Measurements from ENCODE around the gene CHN2. TPM values are rescaled to one million over a fixed set of nuclear protein-coding genes. Genes with fewer than 3 reads are reported as not detected.

The CHN2 gene
- polyA plus RNA-seq, 2 of the 4 experiments (the other 2 are of a cell fraction), result 0.06 TPM; not detected in 1

- TF ChIP-seq NPAS2 (CRISPR knock-in tag; IDR thresholded peaks at IDR 0.05; ENCODE audit: borderline replicate concordance), result no peak
- no peak for TF ChIP-seq JUN (IDR thresholded peaks at IDR 0.05)
- TF ChIP-seq MAFK (IDR thresholded peaks at IDR 0.05; ENCODE audit: partially characterized antibody), result no peak
- TF ChIP-seq PBX3 (IDR thresholded peaks at IDR 0.05), result no peak
- no peak for TF ChIP-seq CTCF (IDR thresholded peaks at IDR 0.05)
- DNase-seq (ENCODE audit: low read depth in 1 of 2, low spot score in 1 of 2), result no peak
- H3K4me1 ChIP-seq, result no peaks in the 10 kb centered on the region
- ATAC-seq, result no peak
- no peak overlapping the region for H3K27ac ChIP-seq
- H3K9me3 ChIP-seq, result no peaks in the 10 kb centered on the region
- WGBS (ENCODE audit: missing lambda C conversion rate), result 73% methylated on average over 5 of the region's 5 CpGs
- ChIA-PET CTCF (no interaction called here), POLR2A (no interaction called here)
- no peak for FAIRE-seq
- H3K4me2 ChIP-seq, result no peak overlapping the region
- no peak overlapping the region for H3K4me3 ChIP-seq
These were observed 314.0 kb downstream of the CHN2 start for GRCh38 chr7:29508608-29509007.

DNA sequence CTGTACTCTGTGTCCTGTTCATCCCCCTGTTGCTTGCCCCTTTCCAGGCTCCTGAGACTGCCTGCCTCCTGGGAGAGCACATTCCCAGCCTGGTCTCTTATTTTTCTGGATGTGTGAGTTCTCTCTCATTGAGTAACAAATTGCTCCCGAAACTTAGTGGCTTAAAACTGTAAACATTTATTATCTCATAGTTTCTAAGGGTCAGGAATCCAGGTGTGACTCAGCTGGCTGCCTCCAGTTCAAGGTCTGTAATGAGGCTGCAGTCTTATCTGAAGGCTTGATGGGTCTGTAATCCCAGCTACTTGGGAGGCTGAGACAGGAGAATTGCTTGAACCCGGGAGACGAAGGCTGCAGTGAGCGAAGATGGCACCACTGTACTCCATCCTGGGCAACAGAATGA is 315.5 kb downstream of the CHN2 start:
- no peaks in the 10 kb centered on the region for H3K4me1 ChIP-seq
- no peak for DNase-seq (ENCODE audit: low read depth in 1 of 2, low spot score in 1 of 2)
- H3K4me2 ChIP-seq, result no peak overlapping the region
- CTCF ChIA-PET, result no interaction called here
- no peak overlapping the region for H3K4me3 ChIP-seq
- no peak for ATAC-seq
- H3K9me3 ChIP-seq, result no peaks in the 10 kb centered on the region
- 58% methylated on average over 4 of the region's 4 CpGs for WGBS (ENCODE audit: missing lambda C conversion rate)
- no peak for FAIRE-seq
- TF ChIP-seq EP300 (IDR thresholded peaks at IDR 0.05) (no peak), ZNF302 (CRISPR knock-in tag; IDR thresholded peaks at IDR 0.05) (no peak), MAFK (IDR thresholded peaks at IDR 0.05; ENCODE audit: partially characterized antibody) (no peak), CBX2 (IDR thresholded peaks at IDR 0.05; ENCODE audit: borderline replicate concordance, low read depth) (no peak), ZC3H11A (IDR thresholded peaks at IDR 0.05) (no peak), CHD4 (IDR thresholded peaks at IDR 0.05; ENCODE audit: borderline replicate concordance) (no peak), MAZ (IDR thresholded peaks at IDR 0.05; ENCODE audit: borderline replicate concordance, low read depth, low read length) (no peak), CBX8 (IDR thresholded peaks at IDR 0.05) (no peak), POLR2AphosphoS2 (conservative IDR thresholded peaks at IDR 0.05; ENCODE audit: low read length) (no peak), TFCP2L1 (CRISPR knock-in tag; IDR thresholded peaks at IDR 0.05) (no peak), HOXB13 (CRISPR knock-in tag; IDR thresholded peaks at IDR 0.05; ENCODE audit: low read depth) (no peak), BHLHE40 (IDR thresholded peaks at IDR 0.05; ENCODE audit: low read depth, low read length) (no peak), HEYL (CRISPR knock-in tag; IDR thresholded peaks at IDR 0.05) (no peak), PHF8 (IDR thresholded peaks at IDR 0.05; ENCODE audit: borderline replicate concordance, low read depth) (no peak), USF2 (IDR thresholded peaks at IDR 0.05) (no peak), FOSL2 (IDR thresholded peaks at IDR 0.05) (no peak), FOSL2 (CRISPR knock-in tag; IDR thresholded peaks at IDR 0.05) (no peak), ELK1 (IDR thresholded peaks at IDR 0.05; ENCODE audit: low read depth, low read length) (no peak)
- TF ChIP-seq, protein P1, sequence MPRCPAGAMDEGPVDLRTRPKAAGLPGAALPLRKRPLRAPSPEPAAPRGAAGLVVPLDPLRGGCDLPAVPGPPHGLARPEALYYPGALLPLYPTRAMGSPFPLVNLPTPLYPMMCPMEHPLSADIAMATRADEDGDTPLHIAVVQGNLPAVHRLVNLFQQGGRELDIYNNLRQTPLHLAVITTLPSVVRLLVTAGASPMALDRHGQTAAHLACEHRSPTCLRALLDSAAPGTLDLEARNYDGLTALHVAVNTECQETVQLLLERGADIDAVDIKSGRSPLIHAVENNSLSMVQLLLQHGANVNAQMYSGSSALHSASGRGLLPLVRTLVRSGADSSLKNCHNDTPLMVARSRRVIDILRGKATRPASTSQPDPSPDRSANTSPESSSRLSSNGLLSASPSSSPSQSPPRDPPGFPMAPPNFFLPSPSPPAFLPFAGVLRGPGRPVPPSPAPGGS (IDR thresholded peaks at IDR 0.05), result no peak
- TF ChIP-seq, protein P2, sequence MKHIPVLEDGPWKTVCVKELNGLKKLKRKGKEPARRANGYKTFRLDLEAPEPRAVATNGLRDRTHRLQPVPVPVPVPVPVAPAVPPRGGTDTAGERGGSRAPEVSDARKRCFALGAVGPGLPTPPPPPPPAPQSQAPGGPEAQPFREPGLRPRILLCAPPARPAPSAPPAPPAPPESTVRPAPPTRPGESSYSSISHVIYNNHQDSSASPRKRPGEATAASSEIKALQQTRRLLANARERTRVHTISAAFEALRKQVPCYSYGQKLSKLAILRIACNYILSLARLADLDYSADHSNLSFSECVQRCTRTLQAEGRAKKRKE (CRISPR knock-in tag; IDR thresholded peaks at IDR 0.05; ENCODE audit: low read depth), result no peak
- TF ChIP-seq, protein P3, sequence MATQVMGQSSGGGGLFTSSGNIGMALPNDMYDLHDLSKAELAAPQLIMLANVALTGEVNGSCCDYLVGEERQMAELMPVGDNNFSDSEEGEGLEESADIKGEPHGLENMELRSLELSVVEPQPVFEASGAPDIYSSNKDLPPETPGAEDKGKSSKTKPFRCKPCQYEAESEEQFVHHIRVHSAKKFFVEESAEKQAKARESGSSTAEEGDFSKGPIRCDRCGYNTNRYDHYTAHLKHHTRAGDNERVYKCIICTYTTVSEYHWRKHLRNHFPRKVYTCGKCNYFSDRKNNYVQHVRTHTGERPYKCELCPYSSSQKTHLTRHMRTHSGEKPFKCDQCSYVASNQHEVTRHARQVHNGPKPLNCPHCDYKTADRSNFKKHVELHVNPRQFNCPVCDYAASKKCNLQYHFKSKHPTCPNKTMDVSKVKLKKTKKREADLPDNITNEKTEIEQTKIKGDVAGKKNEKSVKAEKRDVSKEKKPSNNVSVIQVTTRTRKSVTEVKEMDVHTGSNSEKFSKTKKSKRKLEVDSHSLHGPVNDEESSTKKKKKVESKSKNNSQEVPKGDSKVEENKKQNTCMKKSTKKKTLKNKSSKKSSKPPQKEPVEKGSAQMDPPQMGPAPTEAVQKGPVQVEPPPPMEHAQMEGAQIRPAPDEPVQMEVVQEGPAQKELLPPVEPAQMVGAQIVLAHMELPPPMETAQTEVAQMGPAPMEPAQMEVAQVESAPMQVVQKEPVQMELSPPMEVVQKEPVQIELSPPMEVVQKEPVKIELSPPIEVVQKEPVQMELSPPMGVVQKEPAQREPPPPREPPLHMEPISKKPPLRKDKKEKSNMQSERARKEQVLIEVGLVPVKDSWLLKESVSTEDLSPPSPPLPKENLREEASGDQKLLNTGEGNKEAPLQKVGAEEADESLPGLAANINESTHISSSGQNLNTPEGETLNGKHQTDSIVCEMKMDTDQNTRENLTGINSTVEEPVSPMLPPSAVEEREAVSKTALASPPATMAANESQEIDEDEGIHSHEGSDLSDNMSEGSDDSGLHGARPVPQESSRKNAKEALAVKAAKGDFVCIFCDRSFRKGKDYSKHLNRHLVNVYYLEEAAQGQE (IDR thresholded peaks at IDR 0.05), result no peak
- H3K27ac ChIP-seq, result no peak overlapping the region
- POLR2A ChIA-PET, result no interaction called here

All from A549 (cell line).